NOMO-1 (cell line): Measurements from ENCODE around the gene ARMH3.
"Not testable (repeated sequence)": the region's sequence is repeated elsewhere in the genome, so short reads cannot be mapped to it uniquely, and the experiment has no call there.

ENCODE experiments used
- DNase-seq, 2 experiments: peaks; one replicate each; lab custom pipeline; 2025; ENCODE audit not compliant: unreplicated experiment in 2 of 2; lab: John Stamatoyannopoulos, UW

The ARMH3 gene

GRCh38 chr10:101993651-101994200 lies 62.2 kb downstream of the ARMH3 start:
- no peak for DNase-seq

- no peak for DNase-seq
Observed at GRCh38 chr10:101993221-101993620, 62.8 kb downstream of the ARMH3 start.

GRCh38 chr10:101987136-101987535 lies 68.8 kb downstream of the ARMH3 start:
- DNase-seq, result no peak

- peak; percentile 22 to 67 for DNase-seq
Observed at GRCh38 chr10:101986624-101986971, 69.4 kb downstream of the ARMH3 start.

GRCh38 chr10:101980677-101981076 lies 75.3 kb downstream of the ARMH3 start:
- not testable (repeated sequence) for DNase-seq

- peak in 1 of 2 experiments; percentile 64 for DNase-seq
Observed at GRCh38 chr10:101974091-101974971, 81.6 kb downstream of the ARMH3 start.

- peak; percentile 20 to 51 for DNase-seq
Observed at GRCh38 chr10:101972761-101973160, 83.2 kb downstream of the ARMH3 start.

GRCh38 chr10:101969412-101969922 lies 86.5 kb downstream of the ARMH3 start:
- peak in 1 of 2 experiments; percentile 68 for DNase-seq

- DNase-seq, result peak in 1 of 2 experiments; percentile 79
Observed at GRCh38 chr10:101968940-101969321, 87.0 kb downstream of the ARMH3 start.

GRCh38 chr10:101968286-101968939 lies 87.6 kb downstream of the ARMH3 start:
- DNase-seq, result no peak

GRCh38 chr10:101967713-101968112 lies 88.3 kb downstream of the ARMH3 start:
- DNase-seq, result no peak

- no peak for DNase-seq
Observed at GRCh38 chr10:101967119-101967518, 88.9 kb downstream of the ARMH3 start.

GRCh38 chr10:101965075-101965765 lies 90.8 kb downstream of the ARMH3 start:
- no peak for DNase-seq

- no peak for DNase-seq
Observed at GRCh38 chr10:101961591-101962498, 94.1 kb downstream of the ARMH3 start.

- no peak for DNase-seq
Observed at GRCh38 chr10:101960879-101961395, 95.0 kb downstream of the ARMH3 start.

GRCh38 chr10:101959346-101959916 lies 96.5 kb downstream of the ARMH3 start:
- no peak for DNase-seq

- no peak for DNase-seq
Observed at GRCh38 chr10:101958691-101959090, 97.3 kb downstream of the ARMH3 start.

- no peak for DNase-seq
Observed at GRCh38 chr10:101956898-101957297, 99.1 kb downstream of the ARMH3 start.

- DNase-seq, result no peak
Observed at GRCh38 chr10:101956117-101956516, 99.9 kb downstream of the ARMH3 start.
